SW 1271 (cell line): ENCODE data around the gene LRRC73.
"Not testable (repeated sequence)": the region's sequence is repeated elsewhere in the genome, so short reads cannot be mapped to it uniquely, and the experiment has no call there.

Source experiments
- DNase-seq, 2 experiments: peaks; one replicate each; lab custom pipeline; 2025; lab: John Stamatoyannopoulos, UW

The LRRC73 gene

DNA sequence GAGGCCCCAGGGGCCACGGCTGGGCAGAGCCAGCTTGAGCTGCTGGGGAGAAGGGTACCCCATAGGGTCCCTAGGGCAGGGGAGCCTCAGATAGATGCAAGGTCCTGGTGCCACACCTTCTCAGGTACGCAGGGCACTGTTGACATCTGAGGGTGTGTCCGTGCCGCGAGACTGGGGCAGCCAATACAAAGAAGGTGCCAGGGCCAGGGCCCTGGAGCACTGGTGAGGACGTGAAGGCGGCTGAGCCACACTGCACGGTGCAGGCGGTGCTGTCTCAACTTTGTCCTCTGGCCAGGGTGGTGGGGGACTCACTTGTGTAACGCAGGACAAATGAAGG is 649 bp upstream of the LRRC73 start:
- no peak for DNase-seq

DNA sequence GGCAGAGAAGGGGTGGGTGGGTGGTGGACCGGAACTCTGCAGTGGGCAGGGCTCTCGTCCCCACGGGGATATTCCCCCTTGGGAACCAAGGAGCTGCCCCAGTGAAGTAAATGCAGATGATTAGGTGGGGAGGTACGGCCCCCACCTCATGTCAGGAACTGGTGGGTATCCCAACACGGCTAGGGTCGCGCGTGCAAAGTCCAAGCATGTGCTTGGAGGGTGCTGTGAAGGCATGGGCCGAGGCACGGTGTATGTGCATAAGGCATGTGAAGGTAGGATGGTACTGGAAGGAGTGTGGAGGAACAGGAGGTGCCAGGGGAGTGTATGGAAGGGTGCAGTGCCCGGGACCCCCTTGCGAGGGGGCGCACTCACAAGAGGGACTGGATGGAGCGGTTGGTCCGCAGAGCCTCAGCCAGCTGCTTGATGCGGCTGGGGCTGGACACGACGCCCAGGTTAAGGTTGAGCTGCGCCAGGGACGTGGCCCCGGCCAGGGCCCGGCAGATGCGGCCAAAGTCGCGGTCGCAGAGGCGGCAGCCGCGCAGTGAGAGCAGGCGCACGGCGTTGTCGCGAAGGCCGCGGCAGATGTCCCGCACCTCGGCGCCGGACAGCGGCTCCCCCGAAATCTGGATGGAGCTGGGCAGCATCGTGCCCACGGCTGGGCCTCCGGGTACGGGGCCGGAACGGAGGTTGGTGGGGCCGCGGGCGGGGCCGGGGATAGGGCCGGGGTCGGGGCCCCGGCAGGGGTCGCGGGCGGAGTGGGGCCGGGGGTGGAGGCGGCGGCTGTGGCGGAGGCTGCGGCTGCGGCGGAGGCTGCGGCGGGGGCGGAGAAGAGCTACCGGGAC is 783 bp downstream of the LRRC73 start:
- no peak for DNase-seq

DNA sequence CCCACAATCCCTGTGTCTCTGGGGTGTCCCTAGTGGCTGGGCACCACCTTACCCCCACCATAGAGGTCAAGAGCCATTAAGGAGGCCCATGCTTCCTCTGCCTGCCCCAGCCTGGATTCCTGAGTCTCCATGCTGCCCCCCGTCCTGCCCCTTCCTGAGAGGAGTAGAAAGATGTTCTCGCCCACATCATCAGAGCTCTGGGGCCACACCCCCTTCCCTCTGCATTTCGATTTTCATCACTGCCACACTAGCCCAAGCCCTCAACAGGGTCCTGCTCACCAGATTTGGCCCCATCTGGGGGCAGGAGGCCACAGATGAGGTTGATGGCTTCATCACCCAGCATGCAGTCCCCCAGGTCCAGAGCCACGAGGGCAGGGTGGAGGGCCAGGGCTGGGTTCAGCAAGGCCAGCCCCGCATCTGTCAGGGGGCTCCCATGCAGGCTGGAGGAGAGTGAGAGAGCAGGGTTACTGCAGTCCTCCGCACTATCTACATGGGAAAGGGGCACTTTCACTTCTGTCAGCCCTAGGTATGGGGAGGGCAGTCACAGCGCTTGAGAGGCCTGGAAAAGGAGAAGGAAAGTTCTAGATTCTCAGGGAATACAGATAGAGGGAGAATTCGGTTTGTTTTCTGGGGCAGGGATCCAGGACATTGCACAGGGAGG is 1.5 kb downstream of the LRRC73 start:
- no peak for DNase-seq

GRCh38 chr6:43506667-43507471 is 3.3 kb downstream of the LRRC73 start:
- peak; percentile 39 to 74 for DNase-seq

DNA sequence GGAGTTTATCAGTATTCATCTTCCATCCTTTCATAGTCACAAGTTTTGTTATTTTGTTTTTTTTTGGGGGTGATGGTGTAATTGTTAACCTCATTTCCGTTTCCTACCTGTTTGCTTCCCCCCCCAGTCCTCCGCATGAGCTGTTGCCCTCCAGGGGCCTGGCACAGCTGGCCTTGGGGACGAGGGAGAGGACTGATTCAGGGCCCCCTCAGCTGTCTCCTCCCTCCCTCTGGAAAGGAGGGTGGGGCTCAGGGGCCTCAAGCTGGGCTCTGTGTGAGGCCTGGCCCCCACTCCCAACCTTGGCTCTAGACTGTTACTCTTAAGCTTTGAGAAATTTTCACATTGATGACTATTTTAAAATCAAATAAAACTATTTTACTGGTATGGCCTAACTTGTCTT is 4.0 kb downstream of the LRRC73 start:
- no peak for DNase-seq

- no peak for DNase-seq
Measured at GRCh38 chr6:43505718-43506117, 4.4 kb downstream of the LRRC73 start.

GRCh38 chr6:43504756-43505593 is 5.2 kb downstream of the LRRC73 start:
- DNase-seq: no peak

DNA sequence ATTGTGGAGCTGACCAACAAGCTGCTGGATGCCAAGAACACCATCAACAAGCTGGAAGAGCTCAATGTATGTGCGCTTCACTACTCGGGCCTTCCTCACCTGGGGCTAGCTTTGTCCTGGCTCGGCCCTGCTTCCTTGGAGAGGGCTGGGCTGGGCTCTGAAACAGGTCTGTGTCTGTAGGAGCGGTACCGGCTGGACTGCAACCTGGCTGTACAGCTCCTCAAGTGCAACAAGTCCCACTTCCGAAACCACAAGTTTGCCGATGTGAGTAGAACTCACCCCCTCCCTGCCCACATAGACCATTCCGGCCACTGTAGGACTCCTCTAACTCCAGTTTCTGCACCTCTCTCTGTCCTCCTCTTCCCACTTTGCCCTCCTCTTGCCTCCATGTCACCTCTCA is 6.7 kb downstream of the LRRC73 start:
- no peak for DNase-seq

DNA sequence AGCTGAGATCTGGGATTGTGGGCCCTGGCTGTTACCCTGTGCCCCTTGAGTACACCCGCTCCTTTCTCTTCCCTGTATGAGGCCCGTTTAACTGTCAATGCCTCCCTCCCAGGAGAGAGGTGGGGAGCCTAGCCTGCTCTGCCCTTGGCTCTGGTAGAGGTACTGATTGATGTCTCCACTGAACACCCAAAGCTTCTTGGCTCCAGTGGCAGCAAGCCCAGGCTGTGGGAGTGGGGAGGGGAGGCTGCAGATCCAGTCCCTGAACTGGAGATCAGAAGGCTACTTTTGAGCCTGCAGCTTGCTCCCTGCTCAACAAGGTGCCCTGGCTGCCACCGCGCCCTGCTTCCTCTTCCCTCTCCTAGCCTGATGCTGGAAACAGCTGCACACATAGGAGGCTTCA is 7.5 kb downstream of the LRRC73 start:
- no peak for DNase-seq

DNA sequence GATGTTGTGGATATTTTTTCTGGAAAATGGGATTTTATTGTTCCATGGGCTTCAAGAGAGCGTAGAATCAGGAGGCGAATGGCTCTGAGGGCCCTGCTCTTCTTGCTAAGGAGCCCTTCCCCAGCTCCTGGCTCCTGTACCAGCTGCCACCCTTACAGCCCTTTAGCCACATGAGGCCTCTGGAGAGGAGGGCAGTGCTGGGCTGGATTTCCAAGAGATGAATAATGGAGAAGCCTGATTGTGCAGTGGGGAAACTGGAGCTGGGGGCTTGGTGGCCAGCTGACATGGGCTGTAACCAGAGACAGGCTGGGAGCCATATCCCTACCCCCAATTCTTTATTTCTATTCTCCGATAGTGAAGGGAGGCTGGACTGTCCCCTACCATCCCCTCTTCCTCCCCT is 9.2 kb downstream of the LRRC73 start:
- no peak for DNase-seq

DNA sequence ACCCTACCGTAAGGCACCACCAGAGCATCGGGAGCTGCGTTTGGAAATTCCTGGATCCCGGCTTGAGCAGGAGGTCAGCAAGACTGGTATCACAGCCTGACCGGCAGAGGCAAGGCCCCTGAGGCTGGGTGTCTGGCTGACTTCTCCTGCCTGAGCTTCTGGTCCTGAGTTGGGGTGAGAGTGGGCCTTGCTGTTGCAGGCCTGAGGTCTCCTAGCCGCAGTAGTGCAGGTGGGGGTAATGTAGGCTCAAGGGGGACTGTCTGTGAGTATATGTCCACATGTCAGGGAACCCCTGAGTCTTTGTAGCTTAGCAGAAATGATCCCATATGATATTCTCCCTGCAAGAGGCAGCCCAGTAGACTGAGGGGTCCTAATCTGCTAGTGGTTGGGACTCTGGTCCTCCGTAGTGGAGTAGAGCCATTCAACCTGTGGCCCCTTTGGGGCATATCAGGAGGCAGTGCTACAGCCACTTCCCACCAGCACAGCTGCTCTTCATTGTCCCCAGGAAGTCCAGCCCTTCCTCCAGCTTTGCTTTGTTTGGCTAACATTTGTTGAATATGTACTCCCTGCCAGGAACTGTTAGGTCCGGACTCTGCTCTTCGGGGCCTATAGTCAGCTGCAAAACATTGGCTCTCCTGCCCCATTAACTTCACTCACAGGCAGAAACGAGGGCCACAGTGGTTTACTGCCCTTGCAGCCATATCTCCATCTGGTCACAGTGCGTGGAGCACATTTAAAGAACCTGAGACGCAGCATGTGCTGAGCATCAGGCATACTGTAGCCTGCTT is 10.9 kb downstream of the LRRC73 start:
- DNase-seq: no peak

GRCh38 chr6:43498291-43498690 is 11.9 kb downstream of the LRRC73 start:
- DNase-seq: not testable (repeated sequence)

DNA sequence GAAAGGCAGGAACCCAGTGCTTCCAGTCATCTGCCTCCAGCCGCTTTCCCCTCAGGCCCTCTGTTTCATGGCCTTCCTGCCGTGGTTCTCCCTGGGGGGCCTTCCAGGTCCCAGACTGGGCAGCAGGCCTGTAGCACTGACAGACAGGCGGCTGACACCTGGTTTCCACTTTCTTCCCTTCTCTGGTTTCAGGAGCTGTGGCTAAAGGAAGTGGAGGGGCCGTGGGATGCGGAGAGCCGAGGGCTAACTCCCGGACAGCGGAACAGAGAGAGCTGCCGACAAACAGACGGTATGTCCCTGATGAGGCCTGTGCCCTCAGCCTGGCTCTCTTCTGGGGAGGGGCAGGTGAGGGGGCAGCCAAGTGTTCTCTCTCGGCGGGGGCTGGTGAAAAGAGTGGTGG is 12.5 kb downstream of the LRRC73 start:
- no peak for DNase-seq

DNA sequence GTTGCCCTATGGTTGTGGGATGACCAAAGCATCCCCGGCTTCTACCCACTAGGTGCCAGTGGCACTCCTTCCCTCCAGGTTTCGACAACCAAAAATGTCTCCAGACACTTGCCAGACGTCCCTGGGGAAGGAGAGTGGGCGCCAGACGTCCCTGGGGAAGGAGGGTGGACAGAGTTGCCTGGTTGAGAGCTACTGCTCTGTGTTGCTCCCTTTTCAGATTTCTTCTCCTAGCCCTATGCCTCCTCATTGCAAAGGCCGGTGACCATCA is 13.1 kb downstream of the LRRC73 start:
- DNase-seq: no peak

GRCh38 chr6:43496370-43497128 is 13.6 kb downstream of the LRRC73 start:
- DNase-seq: peak; percentile 28

- peak; percentile 30 to 33 for DNase-seq
Measured at GRCh38 chr6:43495409-43495941, 14.7 kb downstream of the LRRC73 start.

GRCh38 chr6:43494766-43495165 is 15.4 kb downstream of the LRRC73 start:
- no peak for DNase-seq

DNA sequence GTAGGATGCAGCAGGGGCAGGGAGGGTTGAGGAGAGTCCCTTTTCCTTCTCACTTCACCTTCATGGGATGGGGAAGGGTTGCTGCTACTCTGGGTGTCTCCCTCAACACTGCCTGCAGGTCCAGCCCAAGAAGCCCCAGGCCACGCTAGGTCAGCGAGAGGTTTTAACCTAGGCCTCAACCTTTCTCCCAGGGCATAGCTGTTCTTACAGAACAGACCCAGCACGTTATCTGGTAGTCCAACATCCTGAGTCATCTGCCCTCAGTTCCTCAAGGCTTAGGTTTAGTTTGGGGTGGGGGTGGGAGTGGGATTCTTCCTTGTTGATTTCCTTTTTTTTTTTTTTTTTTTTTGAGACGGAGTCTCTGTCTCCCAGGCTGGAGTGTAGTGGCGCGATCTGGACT is 15.8 kb downstream of the LRRC73 start:
- no peak for DNase-seq

GRCh38 chr6:43493833-43494232 is 16.3 kb downstream of the LRRC73 start:
- no peak for DNase-seq

DNA sequence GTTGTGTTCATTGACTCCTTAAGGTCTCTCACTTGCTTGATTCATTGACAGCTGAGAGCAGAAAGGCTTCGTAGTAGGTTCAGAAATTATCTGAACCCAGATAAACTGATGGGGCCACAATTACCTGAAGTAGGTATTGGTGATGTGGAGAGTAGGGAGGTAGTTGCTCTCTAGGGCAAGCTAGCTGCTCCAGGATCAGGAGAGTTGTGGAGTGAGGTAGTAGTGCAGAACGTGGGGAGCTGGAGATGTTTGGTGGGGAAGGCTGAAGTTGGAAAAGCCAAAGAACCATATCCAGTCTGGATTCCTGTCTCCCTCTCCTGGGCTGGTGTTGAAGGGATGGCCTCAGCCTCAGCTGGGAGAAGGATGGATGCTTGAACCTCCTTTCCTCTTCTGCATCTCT is 16.9 kb downstream of the LRRC73 start:
- DNase-seq: no peak
